NCI-H2029 treated with DMSO at 0.1 percent for 48 hours (cell line): ENCODE results near the gene LRRC1.

Source experiments
- DNase-seq: peaks from one replicate; lab custom pipeline; 2025; lab: John Stamatoyannopoulos, UW

Gene LRRC1

DNA sequence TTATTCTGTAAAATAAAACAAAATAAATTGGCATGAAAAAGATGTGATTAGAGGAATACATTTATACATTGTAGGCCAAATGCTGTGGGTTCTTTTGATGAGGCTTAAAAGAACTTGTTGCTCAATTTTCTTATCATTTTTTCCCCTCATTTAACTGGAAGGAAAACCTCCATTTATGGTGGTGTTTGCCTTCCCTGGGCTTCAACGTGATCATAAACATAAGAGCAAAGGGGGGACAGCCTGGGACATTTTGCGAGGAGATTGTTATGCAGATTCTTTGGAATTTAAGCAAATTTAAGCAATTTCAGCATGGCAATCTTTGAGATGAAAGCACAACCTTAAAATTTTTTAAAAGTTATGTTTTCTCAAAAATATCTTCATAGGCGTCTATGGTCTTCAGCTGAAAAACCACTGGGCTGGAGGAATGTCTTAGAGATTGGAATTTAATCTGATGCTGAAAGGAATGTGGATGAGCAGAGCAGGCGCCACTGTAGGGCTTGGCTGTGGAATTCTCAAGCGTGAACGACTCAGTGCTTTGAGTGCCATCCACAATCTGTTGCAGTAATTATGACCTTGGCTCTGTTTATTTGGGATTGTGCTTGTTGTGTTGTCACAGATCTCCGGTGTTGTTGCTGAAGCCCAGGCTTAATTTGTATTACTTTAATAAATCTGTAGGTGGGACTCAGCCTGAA, 167.0 kb downstream of the LRRC1 start:
- no peak for DNase-seq

GRCh38 chr6:53962646-53963045, 167.8 kb downstream of the LRRC1 start:
- DNase-seq, result no peak

GRCh38 chr6:53967415-53967814, 172.6 kb downstream of the LRRC1 start:
- DNase-seq, result no peak
